GM21526 (cell line): ENCODE measurements around the gene FARS2.

Experiments
- ATAC-seq: cut with Tn5 transposase; IDR thresholded peaks from one replicate; pipeline ENCODE4 v1.9.1; 2021; ENCODE audit warnings: moderate library complexity; ENCODE audit not compliant: unreplicated experiment, low FRiP score

The FARS2 gene

DNA sequence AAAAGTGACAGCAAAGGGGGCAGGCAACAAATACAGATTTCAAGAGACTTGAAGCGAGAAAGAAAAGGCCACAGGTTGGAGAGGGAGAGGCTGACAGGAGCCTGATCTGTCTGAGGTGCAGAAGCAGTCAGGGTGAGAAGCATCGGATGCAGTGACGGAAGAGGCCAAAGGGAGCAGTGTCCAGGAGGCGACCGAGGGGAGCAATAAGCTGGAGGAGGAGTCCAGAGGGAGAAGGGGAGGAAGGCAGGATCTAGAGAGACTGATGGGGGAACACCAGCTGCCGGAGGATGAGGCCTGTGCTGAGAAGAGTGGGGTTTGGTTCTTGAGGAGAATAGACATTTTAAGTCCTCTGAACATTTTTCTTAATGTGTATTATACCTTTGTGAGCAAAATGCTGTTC is 23.8 kb downstream of the FARS2 start:
- ATAC-seq: no peak

DNA sequence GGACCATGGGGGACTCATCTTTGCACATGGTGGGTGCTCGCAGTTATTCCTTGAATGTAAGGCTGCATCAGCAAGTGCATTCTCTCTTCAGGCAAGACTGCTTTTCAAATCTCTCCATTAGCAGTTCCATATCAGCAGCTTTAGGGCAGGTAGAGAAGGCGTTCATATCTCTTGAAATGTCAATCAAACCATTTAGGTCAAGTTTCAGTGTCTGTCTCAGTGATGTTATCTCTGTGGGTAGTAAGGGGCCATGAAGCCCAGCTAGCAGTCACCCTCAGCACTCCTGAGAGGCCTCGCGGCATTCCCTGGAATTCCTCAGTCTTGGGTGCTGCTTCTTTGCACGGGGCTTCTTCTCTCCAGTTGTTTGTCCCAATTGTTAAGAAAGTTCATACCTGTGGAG is 24.2 kb downstream of the FARS2 start:
- ATAC-seq: no peak

DNA sequence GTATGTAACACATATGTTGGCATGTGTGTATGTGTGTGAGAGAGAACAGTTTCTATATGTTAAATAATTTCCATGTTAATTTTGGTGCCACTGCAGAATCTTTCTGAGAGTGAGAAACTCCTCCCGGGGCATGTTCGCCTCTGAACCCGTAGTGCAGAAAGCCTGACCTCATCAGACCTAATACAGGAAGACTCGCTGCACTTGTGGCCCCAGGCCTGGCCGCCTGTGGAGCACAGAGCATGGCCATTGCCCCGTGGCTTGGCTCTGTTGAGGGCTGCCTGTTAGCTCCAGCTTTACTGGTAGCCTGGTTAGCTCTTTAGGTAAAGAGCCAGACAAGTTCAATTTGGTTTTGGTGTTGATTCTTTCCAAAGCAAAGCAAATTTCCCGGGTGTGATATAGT is 25.5 kb downstream of the FARS2 start:
- no peak for ATAC-seq

GRCh38 chr6:5287205-5287965 is 26.1 kb downstream of the FARS2 start:
- ATAC-seq: no peak

- ATAC-seq: no peak
Observed at GRCh38 chr6:5287966-5288297, 26.6 kb downstream of the FARS2 start.

DNA sequence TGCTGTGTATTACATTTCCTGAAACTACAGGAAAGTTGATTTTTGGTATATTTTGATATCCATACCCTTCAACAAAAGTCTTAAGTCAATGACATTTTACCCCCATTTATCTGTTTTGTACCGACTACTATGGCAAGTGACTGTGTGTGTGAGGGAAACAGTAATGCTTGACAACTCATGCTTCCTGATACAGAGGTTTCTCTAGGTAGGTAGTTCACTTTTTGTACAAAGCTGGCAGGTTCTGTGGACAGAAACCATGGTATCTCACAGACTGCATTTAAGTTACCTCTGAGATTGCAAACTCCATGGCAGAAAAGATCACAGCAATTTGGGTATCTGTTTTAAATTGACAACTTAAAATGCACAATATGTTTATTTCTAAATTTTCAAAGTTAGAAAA is 28.8 kb downstream of the FARS2 start:
- ATAC-seq: no peak

DNA sequence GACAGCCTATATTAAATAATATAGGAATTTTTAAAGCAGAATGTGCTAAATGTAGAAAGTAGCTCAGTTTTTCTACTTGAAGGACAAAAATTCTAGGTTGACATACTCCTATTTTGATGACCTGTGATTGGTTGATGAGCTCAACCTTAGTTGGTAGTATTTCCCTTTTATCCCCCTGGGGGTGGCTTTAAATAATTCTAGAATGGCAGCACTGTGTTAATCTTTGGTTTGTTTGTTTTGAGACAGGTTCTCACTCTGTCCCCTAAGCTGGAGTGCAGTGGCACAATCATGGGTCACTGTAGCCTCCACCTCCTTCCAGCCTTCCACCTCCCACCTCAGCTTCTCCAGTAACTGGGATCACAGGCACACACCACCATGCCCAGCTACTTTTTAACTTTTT is 29.2 kb downstream of the FARS2 start:
- ATAC-seq: no peak

GRCh38 chr6:5292154-5292553 is 30.8 kb downstream of the FARS2 start:
- no peak for ATAC-seq

GRCh38 chr6:5293692-5294091 is 32.4 kb downstream of the FARS2 start:
- no peak for ATAC-seq

- ATAC-seq: no peak
Observed at GRCh38 chr6:5294392-5295211, 33.3 kb downstream of the FARS2 start.

DNA sequence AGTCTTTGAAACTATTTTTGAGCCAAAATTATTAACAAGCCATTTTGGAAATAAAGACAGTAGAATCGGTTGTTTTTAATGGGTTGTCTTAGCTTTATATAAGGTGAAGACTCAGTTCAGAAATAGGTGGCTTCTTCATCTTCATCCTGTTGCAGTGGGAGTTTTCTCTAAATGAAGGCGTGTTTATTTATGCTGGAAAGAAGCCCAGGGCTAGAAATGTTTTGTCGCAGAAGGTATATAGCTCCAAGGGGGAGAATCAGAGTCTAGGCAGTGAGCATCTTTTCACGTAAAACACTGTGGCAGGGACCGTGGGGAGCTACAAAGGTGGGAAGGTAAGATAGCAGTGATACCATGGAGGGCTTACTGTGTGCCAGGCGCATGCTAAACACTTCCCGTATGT is 34.3 kb downstream of the FARS2 start:
- ATAC-seq: no peak

DNA sequence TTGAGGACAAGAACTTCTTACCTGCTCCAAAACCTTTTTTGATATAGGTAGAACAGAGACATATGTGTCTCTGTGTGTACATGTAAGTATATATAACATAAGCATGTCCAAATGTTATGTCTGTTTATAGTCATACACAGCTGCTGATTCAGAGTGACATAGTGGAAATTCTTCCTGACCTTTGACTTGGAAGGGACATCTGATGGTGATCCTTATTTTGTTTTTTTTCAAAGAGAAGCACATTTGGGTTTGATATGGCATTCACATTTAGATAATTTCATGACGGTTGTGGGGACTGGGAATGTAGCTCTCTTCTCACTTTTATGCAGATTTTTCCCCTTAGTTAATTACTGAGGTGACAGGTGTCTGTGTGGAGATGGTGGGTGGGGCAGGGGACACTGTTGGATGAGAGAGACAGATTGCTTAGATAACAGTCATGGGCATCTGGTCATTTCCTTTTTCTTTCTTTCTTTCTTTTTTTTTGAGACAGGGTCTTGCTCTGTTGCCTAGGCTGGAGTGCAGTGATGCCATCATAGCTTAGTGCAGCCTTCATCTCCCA is 39.0 kb downstream of the FARS2 start:
- ATAC-seq: no peak

GRCh38 chr6:5302220-5302946 is 41.1 kb downstream of the FARS2 start:
- peak; percentile 81 for ATAC-seq

- peak; percentile 69 for ATAC-seq
Observed at GRCh38 chr6:5302995-5303622, 41.8 kb downstream of the FARS2 start.

GRCh38 chr6:5303682-5304081 is 42.4 kb downstream of the FARS2 start:
- ATAC-seq: no peak

GRCh38 chr6:5305968-5306626 is 44.8 kb downstream of the FARS2 start:
- ATAC-seq: no peak

DNA sequence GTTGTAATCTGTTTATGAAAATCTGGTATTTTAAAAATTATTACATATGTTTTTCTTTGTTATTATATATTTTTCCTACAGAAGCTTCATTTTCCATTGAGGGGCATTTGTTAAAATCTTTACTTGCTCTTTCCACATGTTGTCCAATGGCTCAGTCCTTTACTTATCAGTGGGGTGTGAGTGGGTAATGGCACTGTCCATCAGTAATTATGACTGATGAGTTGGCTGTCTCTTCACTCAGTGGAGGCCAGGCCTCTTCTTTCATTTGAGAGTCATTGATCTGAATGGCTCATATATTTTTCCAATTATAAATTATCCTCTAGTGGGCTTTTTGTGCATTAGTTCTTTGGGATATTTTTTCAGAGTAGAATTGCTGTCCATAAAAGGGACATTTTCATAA is 45.7 kb downstream of the FARS2 start:
- ATAC-seq: no peak

GRCh38 chr6:5308066-5308465 is 46.8 kb downstream of the FARS2 start:
- no peak for ATAC-seq

DNA sequence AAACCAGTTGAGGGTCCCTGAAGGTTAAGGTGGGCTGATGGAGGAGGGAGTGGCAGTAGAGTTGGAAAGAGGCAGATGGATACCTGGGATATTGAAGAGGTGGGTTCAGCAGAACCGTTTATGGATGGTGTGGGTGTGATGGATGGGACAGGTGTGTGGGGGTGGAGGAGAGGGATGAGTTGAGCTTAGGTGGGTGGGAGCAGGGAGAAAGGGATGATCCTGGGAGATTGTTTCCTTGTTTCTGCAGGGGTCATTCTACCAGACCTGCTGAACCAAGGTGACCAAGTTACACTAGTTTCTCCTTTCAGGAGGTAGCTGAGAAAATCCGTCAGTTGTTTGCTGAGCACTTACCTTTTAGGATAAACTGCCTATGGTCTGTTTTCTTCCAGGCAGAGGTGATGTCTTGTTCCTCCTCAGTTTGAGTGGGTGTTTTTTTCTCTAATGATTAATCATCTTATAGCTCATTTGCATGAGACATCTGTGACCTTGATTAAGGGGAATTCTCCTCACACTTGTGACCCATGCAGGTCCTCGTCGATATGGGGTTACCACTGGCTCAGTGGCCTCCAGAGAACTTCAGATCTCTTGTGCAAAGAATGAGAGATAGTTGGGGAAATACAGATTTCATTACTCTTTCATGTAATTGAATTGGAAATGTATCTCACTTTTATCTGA is 53.0 kb downstream of the FARS2 start:
- no peak for ATAC-seq

DNA sequence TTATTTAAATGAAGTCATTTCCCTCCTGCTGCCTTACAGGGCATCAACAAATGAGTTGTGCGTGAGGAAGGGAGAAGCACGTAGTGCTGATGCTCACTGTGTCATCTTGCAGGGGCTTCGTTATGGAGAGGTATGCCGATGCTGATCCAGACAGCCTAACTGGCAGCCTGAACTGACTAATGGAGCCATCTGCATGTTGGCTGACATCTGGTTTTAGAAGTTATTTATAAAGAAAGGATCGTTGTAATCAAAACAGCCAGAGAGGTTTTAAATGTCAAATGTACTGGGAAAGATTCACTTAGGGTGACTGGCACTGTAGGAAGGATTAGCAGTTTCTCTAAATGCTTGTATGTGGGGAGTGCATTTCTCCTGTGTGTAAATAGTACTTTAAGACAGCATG is 54.6 kb downstream of the FARS2 start:
- no peak for ATAC-seq
